HepG2 (cell line): Measurements from ENCODE around the gene CCDC57. TPM values are rescaled to one million over a fixed set of nuclear protein-coding genes. Genes with fewer than 3 reads are reported as not detected.
"Not testable (repeated sequence)": the region's sequence is repeated elsewhere in the genome, so short reads cannot be mapped to it uniquely, and the experiment has no call there.

Source experiments
- ATAC-seq: fragments of 200-7000 bp; cut with Tn5 transposase; 3 replicates; pipeline ENCODE4 v1.9.1; 2020; ENCODE audit warnings: mild to moderate bottlenecking, moderate library complexity
- BruUV-seq: library from RNA; stranded (reverse); fragments of 400-500 nt; replicated peaks from 2 replicates; lab custom pipeline; 2021; lab: Mats Ljungman, UMichigan
- CTCF ChIA-PET: fragments of 300-600 bp; formaldehyde crosslinking; extraction: SDS; loops from one replicate; lab custom pipeline; 2021; ENCODE audit warnings: low total read pairs, inconsistent platforms, low intra/inter-chr PET ratio; lab: Yijun Ruan, JAX
- POLR2A ChIA-PET: fragments of 350-600 bp; sonication (Branson Sonifier 250); formaldehyde crosslinking; loops from one replicate; lab custom pipeline; 2020; ENCODE audit warnings: antibody characterized with exemption, inconsistent platforms; lab: Yijun Ruan, JAX
- DNase-seq: peaks from one replicate; pipeline ENCODE4 v3.0.0-alpha.2; 2015; ENCODE audit warnings: low spot score
- FAIRE-seq: peaks from 3 replicates; lab custom pipeline; 2011; peaks lifted over from hg19 to GRCh38; lab: Jason Lieb, UNC
- H2AFZ ChIP-seq: one replicate; pipeline ENCODE4 v1.6.1; 2011; ENCODE audit warnings: low read length, inconsistent platforms
- H3K27ac ChIP-seq: fragments of 300-600 bp; 3 replicates; pipeline ENCODE4 v1.8.0; 2011; ENCODE audit warnings: mixed run types, mild to moderate bottlenecking, mixed read lengths, low read length, inconsistent platforms; ENCODE audit not compliant: insufficient read depth; ENCODE audit errors: extremely low read length
- H3K27me3 ChIP-seq, 2 experiments: fragments of 200-600 bp in 1 of 2; 2 replicates in 1 of 2; 3 replicates in 1 of 2; pipeline versions ENCODE4 v1.6.0 to v1.8.0; 2011; ENCODE audit warnings: low read length in 2 of 2, mild to moderate bottlenecking in 2 of 2, moderate library complexity in 2 of 2, inconsistent platforms in 1 of 2; ENCODE audit not compliant: insufficient read depth in 2 of 2, control insufficient read depth in 1 of 2
- H3K36me3 ChIP-seq, 2 experiments: fragments of 200-600 bp in 1 of 2; replicated peaks in 1 of 2; 2 replicates in 1 of 2; 3 replicates in 1 of 2; pipeline versions ENCODE4 v1.5.1 to v1.8.0; 2011; ENCODE audit warnings: low read length in 2 of 2, inconsistent platforms in 1 of 2; ENCODE audit not compliant: insufficient read depth in 2 of 2, control insufficient read depth in 1 of 2
- H3K4me1 ChIP-seq: 2 replicates; pipeline ENCODE4 v1.5.1; 2012; ENCODE audit warnings: low read length, inconsistent platforms; ENCODE audit not compliant: insufficient read depth
- H3K4me2 ChIP-seq: 2 replicates; pipeline ENCODE4 v1.6.0; 2011; ENCODE audit warnings: low read depth, low read length, inconsistent platforms
- H3K4me3 ChIP-seq, 3 experiments: fragments of 200-600 bp in 1 of 3; sonication (generic), shearing (Covaris generic) in 1 of 3; replicated peaks in 1 of 3; 2 replicates each; pipeline ENCODE4 v1.5.1; 2011 to 2016; ENCODE audit warnings: low read length in 3 of 3, inconsistent platforms in 2 of 3, low read depth in 2 of 3, mild to moderate bottlenecking in 2 of 3, control low read depth in 1 of 3, mixed read lengths in 1 of 3; ENCODE audit not compliant: insufficient read depth in 1 of 3
- H3K79me2 ChIP-seq: one replicate; pipeline ENCODE4 v1.6.1; 2011; ENCODE audit warnings: low read length, inconsistent platforms; ENCODE audit not compliant: insufficient read depth
- H3K9ac ChIP-seq: 2 replicates; pipeline ENCODE4 v1.6.0; 2011; ENCODE audit warnings: mild to moderate bottlenecking, low read depth, low read length, inconsistent platforms; ENCODE audit not compliant: insufficient read depth
- H3K9me3 ChIP-seq: 2 replicates; pipeline ENCODE4 v1.5.1; 2012; ENCODE audit warnings: mild to moderate bottlenecking, low read length
- H4K20me1 ChIP-seq: 2 replicates; pipeline ENCODE4 v1.6.0; 2011; ENCODE audit warnings: inconsistent platforms, mild to moderate bottlenecking, low read length, moderate library complexity; ENCODE audit not compliant: insufficient read depth
- ZFP90 ChIP-seq: sonication (generic); formaldehyde crosslinking; IDR thresholded peaks from 2 replicates; pipeline ENCODE4 v1.8.0; 2022; ENCODE audit warnings: missing genetic modification reagents, mild to moderate bottlenecking, inconsistent platforms, borderline replicate concordance
- WGBS: methylation state at CpG from one replicate; pipeline ENCODE4 v1.1.6; 2017; ENCODE audit warnings: low lambda C conversion rate; 5-methylcytosine and 5-hydroxymethylcytosine counted together
- in situ Hi-C: cut with HindIII; loops from 2 replicates; pipeline ENCODE4 v1.10.0; 2017; ENCODE audit warnings: low pct_unique_long_range_greater_than_20kb; ENCODE audit not compliant: extremely low pct_ligation_motif_present
- intact Hi-C: fragments of 100-400 bp; cut with micrococcal nuclease; formaldehyde crosslinking; loops from one replicate; pipeline ENCODE4 v1.10.0; 2022; ENCODE audit not compliant: unreplicated experiment
- polyA plus RNA-seq, 8 experiments: library from polyadenylated mRNA; depleted of rRNA in 3 of 8; stranded (reverse) in 7 of 8; unstranded in 1 of 8; fragments of >200 nt; fragmentation: Illumina TruSeq in 4 of 8; extraction: Trizol in 4 of 8; gene quantifications; 2 replicates each; pipeline versions ENCODE4 v1.2.1 to v1.2.3, GENCODE V29; 2011 to 2016; ENCODE audit warnings: low read depth in 4 of 8, missing spikeins in 1 of 8, mixed read lengths in 1 of 8; ENCODE audit not compliant: insufficient read depth in 1 of 8
- total RNA-seq, 5 experiments: library from RNA; depleted of rRNA; stranded (reverse); fragments of >200 nt; fragmentation: Illumina TruSeq; extraction: Trizol; gene quantifications; 2 replicates each; pipeline ENCODE4 v1.2.3, GENCODE V29; 2016; ENCODE audit warnings: low read depth in 1 of 5
- TF ChIP-seq, protein P1 (sequence below): sonication (generic); formaldehyde crosslinking; IDR thresholded peaks from 2 replicates; pipeline ENCODE4 v1.8.1; 2022; ENCODE audit warnings: low read depth, mild to moderate bottlenecking, missing genetic modification reagents

CCDC57 gene
- total and polyA plus RNA-seq, 2 of the 13 experiments (the other 11 are each of a cell fraction or from before 2014, with no cell fraction given) = 59.3 to 59.9 TPM

DNA sequence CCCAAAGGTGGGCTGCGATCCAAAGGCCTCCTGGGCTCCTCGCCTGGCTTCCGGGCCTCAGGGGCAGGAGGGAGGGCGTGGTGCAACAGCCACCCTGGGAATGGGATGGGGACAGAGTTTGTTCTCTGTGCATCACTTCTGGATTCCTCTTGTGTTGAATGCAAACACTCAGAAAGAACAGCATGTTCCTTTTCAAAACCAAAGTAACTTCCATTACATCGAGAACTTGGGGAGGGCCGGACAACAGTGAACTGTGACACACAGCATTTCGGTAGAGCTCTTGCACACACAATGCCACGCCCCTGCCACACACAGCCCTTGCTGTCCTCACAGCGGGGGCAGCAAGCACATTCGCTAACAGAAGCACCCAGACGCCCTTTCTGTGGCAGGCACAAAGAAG, 78.5 kb downstream of the CCDC57 start:
- no peak overlapping the region for H3K4me3 ChIP-seq
- FAIRE-seq (no peak), DNase-seq (no peak), ATAC-seq (no peak)
- no peak overlapping the region for H3K27ac ChIP-seq
- H3K4me1 ChIP-seq = peaks cover 12% of the 10 kb centered on the region
- no TSS peak for BruUV-seq
- H3K4me2 ChIP-seq = no peak overlapping the region
- H3K36me3 ChIP-seq = no peaks in the 10 kb centered on the region
- no peak for TF ChIP-seq ZFP90 (CRISPR knock-in tag)
- TF ChIP-seq, protein P1, sequence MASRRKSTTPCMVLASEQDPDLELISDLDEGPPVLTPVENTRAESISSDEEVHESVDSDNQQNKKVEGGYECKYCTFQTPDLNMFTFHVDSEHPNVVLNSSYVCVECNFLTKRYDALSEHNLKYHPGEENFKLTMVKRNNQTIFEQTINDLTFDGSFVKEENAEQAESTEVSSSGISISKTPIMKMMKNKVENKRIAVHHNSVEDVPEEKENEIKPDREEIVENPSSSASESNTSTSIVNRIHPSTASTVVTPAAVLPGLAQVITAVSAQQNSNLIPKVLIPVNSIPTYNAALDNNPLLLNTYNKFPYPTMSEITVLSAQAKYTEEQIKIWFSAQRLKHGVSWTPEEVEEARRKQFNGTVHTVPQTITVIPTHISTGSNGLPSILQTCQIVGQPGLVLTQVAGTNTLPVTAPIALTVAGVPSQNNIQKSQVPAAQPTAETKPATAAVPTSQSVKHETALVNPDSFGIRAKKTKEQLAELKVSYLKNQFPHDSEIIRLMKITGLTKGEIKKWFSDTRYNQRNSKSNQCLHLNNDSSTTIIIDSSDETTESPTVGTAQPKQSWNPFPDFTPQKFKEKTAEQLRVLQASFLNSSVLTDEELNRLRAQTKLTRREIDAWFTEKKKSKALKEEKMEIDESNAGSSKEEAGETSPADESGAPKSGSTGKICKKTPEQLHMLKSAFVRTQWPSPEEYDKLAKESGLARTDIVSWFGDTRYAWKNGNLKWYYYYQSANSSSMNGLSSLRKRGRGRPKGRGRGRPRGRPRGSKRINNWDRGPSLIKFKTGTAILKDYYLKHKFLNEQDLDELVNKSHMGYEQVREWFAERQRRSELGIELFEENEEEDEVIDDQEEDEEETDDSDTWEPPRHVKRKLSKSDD (CRISPR knock-in tag) = no peak
- no peaks in the 10 kb centered on the region for H3K9me3 ChIP-seq
- no peaks in the 10 kb centered on the region for H4K20me1 ChIP-seq
- intact Hi-C loops = no loop called here
- in situ Hi-C loops = no loop called here
- no peaks in the 10 kb centered on the region for H3K79me2 ChIP-seq
- H3K27me3 ChIP-seq = no peaks in the 10 kb centered on the region
- no peak overlapping the region for H3K9ac ChIP-seq
- no peak overlapping the region for H2AFZ ChIP-seq
- CTCF ChIA-PET = no interaction called here
- 79% methylated on average over 11 of the region's 11 CpGs for WGBS
- POLR2A ChIA-PET = no interaction called here

DNA sequence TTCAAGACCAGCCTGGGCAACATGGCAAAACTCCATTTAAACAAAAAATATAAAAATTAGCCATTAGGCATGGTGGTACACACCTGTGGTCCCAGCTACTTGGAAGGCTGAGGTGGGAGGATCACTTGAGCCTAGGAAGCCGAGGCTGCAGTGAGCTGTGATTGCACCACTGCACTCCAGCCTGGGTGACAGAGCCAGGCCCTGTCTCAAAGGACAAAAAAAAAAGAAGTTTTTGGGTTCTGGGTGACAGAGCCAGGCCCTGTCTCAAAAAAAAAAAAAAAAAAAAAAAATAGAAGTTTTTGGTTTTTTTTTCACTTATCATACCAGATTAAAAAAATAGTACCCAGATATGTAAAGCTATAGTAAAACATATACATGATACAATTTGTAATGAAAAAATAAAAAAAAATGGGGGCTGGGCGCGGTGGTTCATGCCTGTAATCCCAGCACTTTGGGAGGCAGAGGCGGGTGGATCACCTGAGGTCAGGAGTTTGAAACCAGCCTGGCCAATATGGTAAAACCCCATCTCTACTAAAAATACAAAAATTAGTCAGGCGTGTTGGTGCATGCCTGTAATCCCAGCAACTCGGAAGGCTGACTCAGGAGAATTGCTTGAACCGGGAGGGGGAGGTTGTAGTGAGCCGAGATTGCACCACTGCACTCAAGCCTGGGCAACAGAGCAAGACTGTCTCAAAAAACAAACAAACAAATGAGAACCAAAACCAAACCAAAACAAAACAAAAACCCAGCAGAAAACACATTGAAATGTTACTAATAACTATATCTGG, 79.3 kb downstream of the CCDC57 start:
- H2AFZ ChIP-seq, H3K27me3 ChIP-seq, H3K9ac ChIP-seq, intact Hi-C loops, CTCF ChIA-PET, H3K4me3 ChIP-seq, BruUV-seq, H4K20me1 ChIP-seq, POLR2A ChIA-PET, H3K4me2 ChIP-seq, H3K27ac ChIP-seq, ATAC-seq, H3K79me2 ChIP-seq, in situ Hi-C loops, H3K36me3 ChIP-seq, FAIRE-seq, H3K9me3 ChIP-seq, DNase-seq: not testable (repeated sequence)
- H3K4me1 ChIP-seq = peaks cover 12% of the 10 kb centered on the region
- 88% methylated on average over 8 of the region's 8 CpGs for WGBS
